GM18502 (cell line): ENCODE results near the gene TMEM154.
A peak's percentile ranks its signal among the peaks of the same experiment; 100 is the strongest.
"Not testable (repeated sequence)": the region's sequence is repeated elsewhere in the genome, so short reads cannot be mapped to it uniquely, and the experiment has no call there.

Experiments used
- ATAC-seq: cut with Tn5 transposase; IDR thresholded peaks from one replicate; pipeline ENCODE4 v1.9.1; 2021; ENCODE audit warnings: mild to moderate bottlenecking; ENCODE audit not compliant: unreplicated experiment, poor library complexity

Gene TMEM154

GRCh38 chr4:152672206-152673092 is 7.3 kb downstream of the TMEM154 start:
- no peak for ATAC-seq

- ATAC-seq: no peak
These were observed 11.3 kb downstream of the TMEM154 start for GRCh38 chr4:152668338-152668964.

GRCh38 chr4:152667781-152668180 is 12.0 kb downstream of the TMEM154 start:
- no peak for ATAC-seq

- ATAC-seq: no peak
These were observed 12.9 kb downstream of the TMEM154 start for GRCh38 chr4:152666946-152667345.

- peak; percentile 30 for ATAC-seq
These were observed 14.0 kb downstream of the TMEM154 start for GRCh38 chr4:152665691-152666395.

- not testable (repeated sequence) for ATAC-seq
These were observed 15.8 kb downstream of the TMEM154 start for GRCh38 chr4:152664067-152664378.

GRCh38 chr4:152663203-152664066 is 16.4 kb downstream of the TMEM154 start:
- ATAC-seq: peak; percentile 51

- no peak for ATAC-seq
These were observed 18.1 kb downstream of the TMEM154 start for GRCh38 chr4:152661649-152662048.

GRCh38 chr4:152660526-152660925 is 19.3 kb downstream of the TMEM154 start:
- no peak for ATAC-seq

- no peak for ATAC-seq
These were observed 20.0 kb downstream of the TMEM154 start for GRCh38 chr4:152659806-152660205.

- no peak for ATAC-seq
These were observed 22.1 kb downstream of the TMEM154 start for GRCh38 chr4:152657657-152658056.

GRCh38 chr4:152655272-152656129 is 24.3 kb downstream of the TMEM154 start:
- ATAC-seq: no peak

- no peak for ATAC-seq
These were observed 27.7 kb downstream of the TMEM154 start for GRCh38 chr4:152652102-152652501.

GRCh38 chr4:152651473-152652060 is 28.2 kb downstream of the TMEM154 start:
- no peak for ATAC-seq

- ATAC-seq: no peak
These were observed 33.6 kb downstream of the TMEM154 start for GRCh38 chr4:152646221-152646620.

- no peak for ATAC-seq
These were observed 35.7 kb downstream of the TMEM154 start for GRCh38 chr4:152644130-152644529.

GRCh38 chr4:152643153-152644035 is 36.4 kb downstream of the TMEM154 start:
- peak; percentile 90 for ATAC-seq
